NCI-H446 (cell line): ENCODE data around the gene BMPR1A.

ENCODE experiments used
- DNase-seq, 2 experiments: peaks; one replicate each; lab custom pipeline; 2025; lab: John Stamatoyannopoulos, UW

Gene BMPR1A

GRCh38 chr10:86756511-86757112 is at the start of gene BMPR1A:
TSS of gene BMPR1A (plus strand) at chr10:86756619. CDS start at chr10:86876019, 119,400 bp downstream.
- DNase-seq, result no peak

- no peak for DNase-seq
These were observed 49.4 kb upstream of the BMPR1A start for GRCh38 chr10:86706977-86707376.

GRCh38 chr10:86707505-86707904 is 48.9 kb upstream of the BMPR1A start:
- DNase-seq, result no peak

- no peak for DNase-seq
These were observed 48.2 kb upstream of the BMPR1A start for GRCh38 chr10:86708068-86708782.

GRCh38 chr10:86708783-86709380 is 47.5 kb upstream of the BMPR1A start:
- DNase-seq, result no peak

GRCh38 chr10:86709396-86710185 is 46.8 kb upstream of the BMPR1A start:
- DNase-seq, result no peak

GRCh38 chr10:86710987-86711512 is 45.4 kb upstream of the BMPR1A start:
- DNase-seq, result no peak

GRCh38 chr10:86711513-86712316 is 44.7 kb upstream of the BMPR1A start:
- DNase-seq, result no peak

- DNase-seq, result no peak
These were observed 44.1 kb upstream of the BMPR1A start for GRCh38 chr10:86712317-86712707.

GRCh38 chr10:86715156-86715795 is 41.1 kb upstream of the BMPR1A start:
- no peak for DNase-seq

GRCh38 chr10:86715836-86716235 is 40.6 kb upstream of the BMPR1A start:
- DNase-seq, result no peak

- no peak for DNase-seq
These were observed 40.0 kb upstream of the BMPR1A start for GRCh38 chr10:86716466-86716865.

- DNase-seq, result no peak
These were observed 37.9 kb upstream of the BMPR1A start for GRCh38 chr10:86718556-86718955.

- DNase-seq, result no peak
These were observed 35.2 kb upstream of the BMPR1A start for GRCh38 chr10:86721232-86721631.

- no peak for DNase-seq
These were observed 33.4 kb upstream of the BMPR1A start for GRCh38 chr10:86723009-86723408.

- DNase-seq, result no peak
These were observed 32.0 kb upstream of the BMPR1A start for GRCh38 chr10:86724445-86724844.

GRCh38 chr10:86725980-86726676 is 30.3 kb upstream of the BMPR1A start:
- DNase-seq, result no peak

- DNase-seq, result no peak
These were observed 29.8 kb upstream of the BMPR1A start for GRCh38 chr10:86726677-86726999.

GRCh38 chr10:86727470-86727869 is 28.9 kb upstream of the BMPR1A start:
- no peak for DNase-seq

- DNase-seq, result no peak
These were observed 28.4 kb upstream of the BMPR1A start for GRCh38 chr10:86728056-86728455.

- no peak for DNase-seq
These were observed 26.7 kb upstream of the BMPR1A start for GRCh38 chr10:86729677-86730076.
